ENCODE results near the gene FAM107B. TPM values are rescaled to one million over a fixed set of nuclear protein-coding genes. Genes with fewer than 3 reads are reported as not detected.

FAM107B gene
- total and polyA plus RNA-seq, 2 of the 13 experiments (the other 11 are each of a cell fraction or from before 2014, with no cell fraction given): 15.7 to 24.8 TPM

- no peak overlapping the region for H3K27ac ChIP-seq (ENCODE audit: extremely low read length, insufficient read depth, low read length)
- no peaks in the 10 kb centered on the region for H3K36me3 ChIP-seq (replicated peaks in 1 of 2; ENCODE audit: control insufficient read depth in 1 of 2, insufficient read depth in 2 of 2, low read length in 2 of 2)
- H4K20me1 ChIP-seq (ENCODE audit: insufficient read depth, low read length): no peaks in the 10 kb centered on the region
- intact Hi-C loops (cut with micrococcal nuclease; ENCODE audit: unreplicated experiment): no loop called here
- POLR2A ChIA-PET: no interaction called here
- no peaks in the 10 kb centered on the region for H3K4me1 ChIP-seq (ENCODE audit: insufficient read depth, low read length)
- DNase-seq (ENCODE audit: low spot score) (no peak), FAIRE-seq (no peak), ATAC-seq (no peak)
- no TSS peak for BruUV-seq (replicated peaks)
- H3K4me3 ChIP-seq (replicated peaks in 1 of 3; ENCODE audit: insufficient read depth in 1 of 3, low read depth in 2 of 3, low read length in 3 of 3): no peak overlapping the region
- H3K79me2 ChIP-seq (ENCODE audit: insufficient read depth, low read length): no peaks in the 10 kb centered on the region
- WGBS (ENCODE audit: low lambda C conversion rate): 40% methylated on average over 9 of the region's 9 CpGs
- H2AFZ ChIP-seq (ENCODE audit: low read length): no peak overlapping the region
- in situ Hi-C loops (cut with HindIII; ENCODE audit: extremely low pct_ligation_motif_present, low pct_unique_long_range_greater_than_20kb): no loop called here
- peaks cover 0 to 16% of the 10 kb centered on the region in 2 experiments; a peak in 3 of 5 replicates for H3K27me3 ChIP-seq (ENCODE audit: control insufficient read depth in 1 of 2, insufficient read depth in 2 of 2, low read length in 2 of 2)
- no peaks in the 10 kb centered on the region for H3K9me3 ChIP-seq (ENCODE audit: low read length)
- CTCF ChIA-PET (ENCODE audit: low intra/inter-chr PET ratio, low total read pairs): no interaction called here
- no peak overlapping the region for H3K4me2 ChIP-seq (ENCODE audit: low read depth, low read length)
- TF ChIP-seq KDM1A (CRISPR knock-in tag; IDR thresholded peaks at IDR 0.05) (no peak), ZXDC (CRISPR knock-in tag; IDR thresholded peaks at IDR 0.05) (no peak), HNRNPL (IDR thresholded peaks at IDR 0.05; ENCODE audit: low read depth, low read length) (no peak)
- H3K9ac ChIP-seq (ENCODE audit: insufficient read depth, low read depth, low read length): no peak overlapping the region
Observed at GRCh38 chr10:14776546-14776945, 1.8 kb upstream of the FAM107B start.

- CTCF ChIA-PET (ENCODE audit: low intra/inter-chr PET ratio, low total read pairs): no interaction called here
- intact Hi-C loops (cut with micrococcal nuclease; ENCODE audit: unreplicated experiment): no loop called here
- H3K27ac ChIP-seq (ENCODE audit: extremely low read length, insufficient read depth, low read length): no peak overlapping the region
- no peak overlapping the region for H3K4me3 ChIP-seq (replicated peaks in 1 of 3; ENCODE audit: insufficient read depth in 1 of 3, low read depth in 2 of 3, low read length in 3 of 3)
- 1% methylated on average over 3 of the region's 3 CpGs for WGBS (ENCODE audit: low lambda C conversion rate)
- FAIRE-seq: no peak
- BruUV-seq (replicated peaks): no TSS peak
- in situ Hi-C loops (cut with HindIII; ENCODE audit: extremely low pct_ligation_motif_present, low pct_unique_long_range_greater_than_20kb): no loop called here
- no peak overlapping the region for H3K9ac ChIP-seq (ENCODE audit: insufficient read depth, low read depth, low read length)
- no peaks in the 10 kb centered on the region for H3K79me2 ChIP-seq (ENCODE audit: insufficient read depth, low read length)
- H4K20me1 ChIP-seq (ENCODE audit: insufficient read depth, low read length): no peaks in the 10 kb centered on the region
- ATAC-seq: no peak
- peaks cover 0 to 16% of the 10 kb centered on the region in 2 experiments; a peak in 3 of 5 replicates for H3K27me3 ChIP-seq (ENCODE audit: control insufficient read depth in 1 of 2, insufficient read depth in 2 of 2, low read length in 2 of 2)
- H3K36me3 ChIP-seq (replicated peaks in 1 of 2; ENCODE audit: control insufficient read depth in 1 of 2, insufficient read depth in 2 of 2, low read length in 2 of 2): no peaks in the 10 kb centered on the region
- POLR2A ChIA-PET: no interaction called here
- no peaks in the 10 kb centered on the region for H3K4me1 ChIP-seq (ENCODE audit: insufficient read depth, low read length)
- no peak overlapping the region for H3K4me2 ChIP-seq (ENCODE audit: low read depth, low read length)
- H2AFZ ChIP-seq (ENCODE audit: low read length): no peak overlapping the region
- no peak for DNase-seq (ENCODE audit: low spot score)
- no peaks in the 10 kb centered on the region for H3K9me3 ChIP-seq (ENCODE audit: low read length)
- TF ChIP-seq PLRG1 (conservative IDR thresholded peaks at IDR 0.05) (no peak), ZXDC (CRISPR knock-in tag; IDR thresholded peaks at IDR 0.05) (no peak), ELK4 (CRISPR knock-in tag; IDR thresholded peaks at IDR 0.05; ENCODE audit: borderline replicate concordance) (no peak), TFE3 (CRISPR knock-in tag; IDR thresholded peaks at IDR 0.05) (no peak), TCF7 (IDR thresholded peaks at IDR 0.05; ENCODE audit: low read depth) (no peak), GPN1 (CRISPR knock-in tag; IDR thresholded peaks at IDR 0.05; ENCODE audit: borderline replicate concordance) (no peak), TOE1 (CRISPR knock-in tag; IDR thresholded peaks at IDR 0.05) (no peak)
- TF ChIP-seq, protein P1, sequence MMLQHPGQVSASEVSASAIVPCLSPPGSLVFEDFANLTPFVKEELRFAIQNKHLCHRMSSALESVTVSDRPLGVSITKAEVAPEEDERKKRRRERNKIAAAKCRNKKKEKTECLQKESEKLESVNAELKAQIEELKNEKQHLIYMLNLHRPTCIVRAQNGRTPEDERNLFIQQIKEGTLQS (CRISPR knock-in tag; IDR thresholded peaks at IDR 0.05): no peak
Observed at GRCh38 chr10:14775656-14776055, 959 bp upstream of the FAM107B start.
